NCI-H510A (cell line): ENCODE data around the gene JADE1.

Experiments used
- DNase-seq: peaks from one replicate; lab custom pipeline; 2025; lab: John Stamatoyannopoulos, UW

JADE1 gene

DNA sequence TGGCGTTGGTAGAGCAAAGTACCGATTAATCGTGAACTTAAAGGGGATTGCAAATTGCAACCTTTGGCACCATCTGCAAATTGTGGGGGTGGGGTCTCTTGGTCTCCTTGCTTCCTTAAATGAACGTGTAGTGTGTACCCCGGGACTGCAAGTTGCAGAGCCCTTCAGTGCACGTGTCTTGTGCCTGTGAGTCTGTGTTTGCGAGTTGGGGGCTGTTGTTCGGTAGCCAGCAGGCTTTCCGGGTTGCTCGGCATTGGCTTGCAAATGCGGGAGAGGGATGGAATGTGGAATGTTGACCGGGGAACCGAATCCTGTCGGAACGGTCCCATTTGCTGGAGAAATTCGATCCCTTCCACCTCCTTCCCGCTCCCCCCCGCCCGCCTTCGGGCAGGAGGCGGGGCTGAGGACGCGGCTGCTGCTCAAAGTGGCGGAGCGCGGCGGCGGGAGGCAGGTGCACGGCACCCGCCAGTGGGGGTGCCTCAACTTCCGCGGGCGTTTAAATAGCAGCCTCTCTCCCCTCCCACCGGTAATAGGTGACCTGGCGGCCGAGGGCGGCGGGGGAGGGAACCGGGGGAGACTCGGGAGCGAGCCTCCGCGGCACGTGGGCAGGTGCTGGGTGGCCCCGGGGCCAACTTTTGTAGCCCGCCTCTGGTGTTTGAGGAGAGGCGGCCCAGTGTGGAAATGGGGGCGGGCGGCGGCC lies 1.5 kb downstream of the JADE1 start:
- DNase-seq: peak; percentile 67

GRCh38 chr4:128811571-128812441 lies 2.3 kb downstream of the JADE1 start:
- peak; percentile 79 for DNase-seq

DNA sequence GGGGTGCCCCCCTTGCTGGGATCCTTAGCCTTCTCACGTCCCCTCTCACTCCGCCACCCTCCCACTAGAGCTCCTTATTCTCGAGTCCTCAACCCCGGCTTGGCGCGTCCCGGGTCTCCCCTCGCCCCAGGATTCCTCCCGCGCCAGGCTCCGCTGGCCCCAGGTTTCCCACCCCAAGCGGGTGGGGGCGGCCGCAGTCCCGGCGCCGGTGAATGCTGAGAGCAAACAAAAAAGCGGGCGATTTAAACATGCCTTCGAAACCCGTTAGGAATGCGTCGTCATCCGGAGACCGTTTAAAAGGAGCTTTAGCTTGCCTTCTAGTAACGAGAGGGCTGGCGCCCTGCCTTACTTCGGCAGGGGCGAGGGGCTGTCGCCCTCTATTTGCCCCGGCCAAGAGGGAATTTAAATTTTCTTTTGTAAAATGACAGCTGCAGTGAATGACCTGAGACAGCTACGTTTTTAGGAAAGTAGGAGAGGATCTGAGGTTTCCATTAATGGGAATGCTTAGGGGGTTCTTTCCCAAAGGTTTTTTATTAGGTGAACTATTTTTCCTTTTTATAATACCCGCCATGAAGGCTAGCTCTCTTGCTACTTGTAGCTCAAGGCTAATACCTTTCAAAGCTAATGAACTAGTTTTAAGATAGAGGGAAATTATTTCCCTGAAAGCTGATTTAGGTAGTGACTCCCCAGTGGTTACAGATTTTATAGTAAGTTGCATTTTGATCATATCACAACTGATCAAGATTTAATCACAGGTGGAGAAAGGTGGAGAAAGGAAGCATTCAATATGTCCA lies 3.1 kb downstream of the JADE1 start:
- DNase-seq: peak; percentile 39

- DNase-seq: no peak
These were observed 4.5 kb downstream of the JADE1 start for GRCh38 chr4:128813965-128814364.

DNA sequence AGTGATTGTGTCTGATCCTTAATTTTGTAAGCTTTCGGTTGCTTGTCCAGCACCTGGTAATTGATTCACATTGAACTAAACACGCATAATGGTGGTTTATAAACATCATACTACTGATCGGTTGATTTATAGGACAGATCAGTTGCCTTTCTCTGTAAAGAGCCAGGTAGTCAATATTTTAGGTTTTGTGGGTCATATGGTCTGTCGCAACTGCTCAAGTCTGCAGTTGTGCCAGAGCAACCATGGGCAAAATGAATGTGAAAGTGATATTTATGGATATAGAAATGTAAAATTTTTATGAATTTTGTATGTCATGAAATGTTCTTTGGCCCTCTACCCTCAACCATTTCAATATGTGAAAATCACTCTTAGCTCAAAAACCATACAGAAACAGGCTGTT lies 8.9 kb downstream of the JADE1 start:
- DNase-seq: no peak

- DNase-seq: no peak
These were observed 9.7 kb downstream of the JADE1 start for GRCh38 chr4:128819082-128819742.

DNA sequence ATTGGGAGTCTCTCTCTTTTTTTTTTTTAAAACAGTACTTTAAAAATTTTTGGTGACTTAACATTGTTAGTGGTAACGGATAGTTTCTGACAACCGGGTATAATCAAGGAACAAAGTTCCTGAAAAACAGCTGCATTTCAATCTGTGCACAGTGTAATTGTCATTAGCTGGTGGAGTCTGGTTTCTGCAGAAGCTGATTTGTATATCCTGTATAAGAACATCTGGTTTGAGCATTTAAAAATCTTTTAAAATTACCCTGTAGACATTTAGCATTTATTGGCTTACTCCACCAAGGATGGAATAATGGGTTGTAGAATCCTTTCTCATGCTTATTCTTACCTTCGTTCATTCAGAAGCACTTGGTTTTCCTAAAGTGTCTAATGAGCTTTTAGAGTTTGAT lies 11.2 kb downstream of the JADE1 start:
- DNase-seq: no peak

GRCh38 chr4:128821151-128821550 lies 11.7 kb downstream of the JADE1 start:
- no peak for DNase-seq

GRCh38 chr4:128823025-128823661 lies 13.6 kb downstream of the JADE1 start:
- DNase-seq: no peak

DNA sequence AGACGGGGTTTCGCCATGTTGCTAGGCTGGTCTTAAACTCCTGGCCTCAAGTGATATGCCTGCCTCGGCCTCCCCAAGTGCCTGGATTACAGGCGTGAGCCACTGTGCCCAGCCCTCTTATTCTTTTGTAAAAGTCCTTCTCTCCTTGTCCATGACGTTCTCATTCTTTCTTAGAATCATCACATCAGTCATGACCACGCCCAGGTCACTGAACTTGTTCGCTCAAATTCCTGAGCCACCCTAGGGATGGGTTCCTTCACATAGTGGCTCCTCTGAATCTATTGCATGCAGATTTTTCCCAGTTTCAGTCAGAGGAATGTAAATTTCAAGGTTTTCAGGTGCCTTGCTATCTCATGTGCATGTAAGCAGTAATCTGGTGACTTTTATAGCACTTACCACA lies 15.7 kb downstream of the JADE1 start:
- DNase-seq: no peak

GRCh38 chr4:128827296-128827695 lies 17.8 kb downstream of the JADE1 start:
- DNase-seq: no peak

DNA sequence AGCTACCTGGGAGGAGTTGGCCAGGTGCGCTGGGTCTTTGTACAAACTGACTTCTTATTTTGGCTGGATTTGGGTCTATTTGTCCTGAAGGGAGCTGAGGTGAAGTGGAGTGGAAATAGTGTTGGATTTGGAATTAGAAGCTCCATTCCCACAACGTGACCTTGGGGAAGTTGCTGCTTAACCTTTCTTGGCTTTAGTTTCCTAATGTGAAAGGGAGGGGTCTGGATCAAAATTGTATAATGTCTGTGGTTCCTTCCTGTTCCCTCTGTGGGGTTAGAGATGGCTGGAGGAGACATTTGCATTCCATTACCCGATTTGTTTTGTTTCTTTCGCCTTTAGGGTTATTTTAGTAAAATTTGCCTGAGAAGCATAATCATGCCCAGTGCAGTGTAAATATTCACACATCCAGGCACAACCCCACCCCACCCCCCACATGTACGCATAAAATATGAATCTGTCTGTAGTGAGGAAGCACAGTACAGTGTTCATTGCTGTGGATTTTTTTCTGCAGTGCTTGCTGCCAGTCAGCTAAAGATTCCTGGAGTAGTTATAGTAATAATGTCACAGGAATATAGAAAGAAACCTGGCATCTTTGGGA lies 21.5 kb downstream of the JADE1 start:
- no peak for DNase-seq

DNA sequence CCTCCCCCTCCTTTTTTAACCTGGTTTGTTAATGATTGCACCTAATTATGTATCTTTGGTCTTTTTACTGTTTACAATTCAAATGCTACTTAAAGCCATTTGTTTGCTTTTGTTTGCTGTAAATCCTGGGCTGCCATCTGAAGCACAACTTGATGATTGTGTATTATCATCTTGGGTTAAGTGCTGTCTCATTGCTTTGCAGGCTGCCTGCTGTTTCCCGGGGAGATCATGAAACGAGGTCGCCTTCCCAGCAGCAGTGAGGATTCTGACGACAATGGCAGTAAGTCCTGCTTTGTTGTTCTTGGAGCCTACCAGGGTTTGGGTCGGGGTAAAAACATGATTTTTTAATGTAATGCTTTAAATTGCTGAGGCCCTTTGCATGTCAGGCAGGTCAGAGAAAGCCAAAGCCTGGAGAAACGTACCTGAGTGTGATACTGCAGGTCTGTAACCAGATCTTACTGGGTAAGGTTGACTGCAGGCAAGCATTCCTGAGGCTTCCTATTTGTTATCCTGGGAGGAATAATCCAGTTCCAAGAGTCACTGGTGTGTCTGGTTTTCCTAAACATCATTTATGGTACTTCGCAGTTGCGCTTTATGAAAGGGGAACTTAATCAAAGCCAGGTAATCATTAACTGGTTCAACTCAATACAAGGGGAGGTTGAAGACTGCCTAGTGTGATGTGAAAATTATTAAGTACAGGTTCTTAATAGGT lies 22.2 kb downstream of the JADE1 start:
- peak; percentile 4 for DNase-seq

- DNase-seq: no peak
These were observed 22.7 kb downstream of the JADE1 start for GRCh38 chr4:128832243-128832625.

DNA sequence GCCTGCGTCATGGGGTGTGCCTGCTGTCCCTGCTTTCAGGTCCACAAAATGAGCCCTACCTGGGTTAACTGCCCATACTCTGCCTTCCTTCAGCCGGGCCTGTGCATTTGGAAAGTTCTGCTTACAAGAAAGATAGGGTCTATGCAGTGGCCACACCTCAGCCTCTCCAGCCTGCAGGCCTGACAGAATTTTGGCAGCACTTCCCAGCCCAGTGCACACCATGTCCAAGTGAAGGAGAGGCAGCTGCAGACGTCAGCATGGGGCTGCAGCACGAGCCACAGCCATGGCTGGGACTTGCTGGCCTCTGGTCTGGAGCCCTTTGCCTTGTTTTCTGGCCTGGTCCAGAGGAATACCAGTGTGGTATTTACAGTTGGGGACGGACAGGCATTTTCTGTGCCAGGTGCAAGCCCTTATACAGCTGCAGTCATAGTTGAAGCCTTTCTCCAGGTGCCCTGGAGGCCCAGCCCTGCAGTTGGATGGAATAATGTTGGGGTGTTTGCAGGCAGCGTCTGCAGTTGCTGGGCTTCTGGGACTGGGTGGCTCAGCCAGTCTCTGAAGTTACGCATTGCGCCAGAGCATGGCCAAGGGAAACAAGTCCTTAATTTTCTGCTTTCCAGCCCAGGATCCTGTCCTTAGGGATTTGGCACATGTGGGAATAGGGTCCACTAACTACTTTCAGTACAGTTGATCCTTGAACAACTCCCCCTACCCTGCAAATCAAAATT lies 26.2 kb downstream of the JADE1 start:
- no peak for DNase-seq

DNA sequence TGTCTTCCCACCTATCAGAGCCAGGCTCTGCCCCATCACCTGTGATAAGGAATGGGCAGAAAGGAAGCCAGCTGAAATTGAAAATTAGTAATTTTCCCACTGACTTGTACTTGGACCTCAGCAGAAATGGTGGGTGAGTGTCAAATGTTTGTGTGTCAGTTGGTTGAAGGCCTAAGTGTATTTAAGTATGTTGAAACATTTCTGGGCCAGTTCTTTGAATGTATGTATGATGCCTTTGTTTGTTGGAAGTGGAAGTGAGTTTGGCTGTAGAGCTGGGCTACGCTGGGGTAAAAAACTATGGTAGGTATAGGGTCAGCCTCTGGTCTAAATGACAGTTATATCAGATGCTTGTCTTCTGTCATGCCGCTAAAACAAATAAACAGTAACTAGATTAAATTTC lies 27.7 kb downstream of the JADE1 start:
- DNase-seq: no peak

- DNase-seq: no peak
These were observed 28.2 kb downstream of the JADE1 start for GRCh38 chr4:128837679-128838078.

DNA sequence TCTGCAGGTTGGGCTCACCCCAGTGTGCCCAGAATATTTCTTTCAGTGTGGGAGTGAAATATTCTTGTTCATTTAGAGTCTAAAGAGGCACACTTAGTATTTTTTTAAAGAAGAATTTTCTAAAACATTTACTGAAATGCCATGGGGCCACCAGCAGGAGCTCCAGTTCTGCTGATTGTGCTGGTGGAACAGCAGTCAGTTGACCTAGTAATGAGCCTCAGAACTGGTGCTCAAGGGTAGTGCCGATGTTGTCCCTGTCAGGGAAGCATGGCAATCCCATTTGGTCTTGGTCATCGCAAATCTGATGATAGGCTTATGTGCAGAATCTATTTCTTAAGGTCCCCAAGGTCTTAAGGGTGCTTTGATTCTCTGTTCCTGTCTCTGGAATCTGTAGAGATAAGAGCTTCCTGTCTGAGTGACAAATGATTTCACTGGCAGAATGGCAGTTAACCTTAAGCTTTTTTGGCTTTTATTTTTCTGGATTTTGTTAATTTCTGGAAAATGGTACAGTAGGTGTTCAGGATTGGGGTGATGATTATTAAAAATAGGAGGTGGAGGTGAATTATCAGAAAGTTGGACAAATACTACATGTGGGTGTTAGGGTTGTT lies 31.3 kb downstream of the JADE1 start:
- DNase-seq: no peak

- DNase-seq: no peak
These were observed 31.9 kb downstream of the JADE1 start for GRCh38 chr4:128841402-128841801.
